ENCODE measurements around the gene KAZN. TPM values are rescaled to one million over a fixed set of nuclear protein-coding genes. Genes with fewer than 3 reads are reported as not detected.

The KAZN gene
- polyA plus RNA-seq, 1 experiment = 5.5 TPM

- ChIA-PET POLR2A (no interaction called here), CTCF (interaction anchor here (1.2 kb wide), 1 partner anchor 235 kb away, joined by 4 read pairs; no protein-coding TSS in a partner anchor)
- no peak for DNase-seq (ENCODE audit: low read depth)
- TF ChIP-seq, protein P1, sequence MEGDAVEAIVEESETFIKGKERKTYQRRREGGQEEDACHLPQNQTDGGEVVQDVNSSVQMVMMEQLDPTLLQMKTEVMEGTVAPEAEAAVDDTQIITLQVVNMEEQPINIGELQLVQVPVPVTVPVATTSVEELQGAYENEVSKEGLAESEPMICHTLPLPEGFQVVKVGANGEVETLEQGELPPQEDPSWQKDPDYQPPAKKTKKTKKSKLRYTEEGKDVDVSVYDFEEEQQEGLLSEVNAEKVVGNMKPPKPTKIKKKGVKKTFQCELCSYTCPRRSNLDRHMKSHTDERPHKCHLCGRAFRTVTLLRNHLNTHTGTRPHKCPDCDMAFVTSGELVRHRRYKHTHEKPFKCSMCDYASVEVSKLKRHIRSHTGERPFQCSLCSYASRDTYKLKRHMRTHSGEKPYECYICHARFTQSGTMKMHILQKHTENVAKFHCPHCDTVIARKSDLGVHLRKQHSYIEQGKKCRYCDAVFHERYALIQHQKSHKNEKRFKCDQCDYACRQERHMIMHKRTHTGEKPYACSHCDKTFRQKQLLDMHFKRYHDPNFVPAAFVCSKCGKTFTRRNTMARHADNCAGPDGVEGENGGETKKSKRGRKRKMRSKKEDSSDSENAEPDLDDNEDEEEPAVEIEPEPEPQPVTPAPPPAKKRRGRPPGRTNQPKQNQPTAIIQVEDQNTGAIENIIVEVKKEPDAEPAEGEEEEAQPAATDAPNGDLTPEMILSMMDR (IDR thresholded peaks at IDR 0.05; ENCODE audit: insufficient read depth, low read depth, low read length) = no peak
- Histone ChIP-seq H3K4me3 (ENCODE audit: low read depth, low read length) (no peak overlapping the region), H3K27me3 (ENCODE audit: control insufficient read depth, insufficient read depth, low read length) (no peaks in the 10 kb centered on the region), H3K36me3 (ENCODE audit: control insufficient read depth, insufficient read depth, low read length) (no peaks in the 10 kb centered on the region)
These were observed 213.7 kb downstream of the KAZN start for GRCh38 chr1:14812189-14812588.

DNA sequence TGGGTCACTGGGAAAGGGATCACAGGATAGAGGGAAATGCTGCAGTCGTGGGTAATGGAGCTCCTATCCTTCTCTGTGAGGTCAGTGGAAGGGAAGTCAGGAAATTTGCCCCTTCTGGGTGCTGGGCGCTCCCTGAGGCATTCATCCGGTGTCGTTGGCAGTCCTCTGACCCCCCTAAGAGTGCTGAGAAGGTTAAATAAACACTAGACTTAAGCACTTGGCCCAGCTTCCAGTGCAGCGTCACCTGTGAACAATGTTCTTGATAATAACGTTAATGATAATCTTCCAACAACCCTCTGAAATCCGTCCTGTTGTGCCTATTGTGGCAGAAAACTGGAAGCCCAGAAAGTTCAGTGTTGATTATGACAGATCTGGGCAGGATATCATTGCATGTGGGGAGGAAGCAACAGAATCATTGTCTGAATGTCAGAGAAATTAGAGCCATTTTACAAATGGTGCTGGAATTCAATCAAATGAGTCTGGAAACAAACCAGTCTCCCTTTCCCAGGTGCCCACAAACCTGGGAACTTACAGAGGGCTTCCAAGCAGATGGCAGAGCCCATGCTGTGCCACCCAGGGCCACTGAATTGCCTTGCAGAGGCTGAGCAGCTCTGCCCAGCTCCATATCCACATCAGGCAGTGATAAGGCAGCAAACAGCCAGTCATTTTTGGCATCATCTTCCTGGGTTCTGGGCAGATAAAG lies 216.8 kb downstream of the KAZN start:
- Histone ChIP-seq H3K27me3 (ENCODE audit: control insufficient read depth, insufficient read depth, low read length) (no peaks in the 10 kb centered on the region), H3K4me3 (ENCODE audit: low read depth, low read length) (no peak overlapping the region), H3K36me3 (ENCODE audit: control insufficient read depth, insufficient read depth, low read length) (no peaks in the 10 kb centered on the region)
- CTCF ChIA-PET = no interaction called here
- no peak for DNase-seq (ENCODE audit: low read depth)
- POLR2A ChIA-PET = no interaction called here
- TF ChIP-seq, protein P1 (IDR thresholded peaks at IDR 0.05; ENCODE audit: insufficient read depth, low read depth, low read length) = no peak

DNA sequence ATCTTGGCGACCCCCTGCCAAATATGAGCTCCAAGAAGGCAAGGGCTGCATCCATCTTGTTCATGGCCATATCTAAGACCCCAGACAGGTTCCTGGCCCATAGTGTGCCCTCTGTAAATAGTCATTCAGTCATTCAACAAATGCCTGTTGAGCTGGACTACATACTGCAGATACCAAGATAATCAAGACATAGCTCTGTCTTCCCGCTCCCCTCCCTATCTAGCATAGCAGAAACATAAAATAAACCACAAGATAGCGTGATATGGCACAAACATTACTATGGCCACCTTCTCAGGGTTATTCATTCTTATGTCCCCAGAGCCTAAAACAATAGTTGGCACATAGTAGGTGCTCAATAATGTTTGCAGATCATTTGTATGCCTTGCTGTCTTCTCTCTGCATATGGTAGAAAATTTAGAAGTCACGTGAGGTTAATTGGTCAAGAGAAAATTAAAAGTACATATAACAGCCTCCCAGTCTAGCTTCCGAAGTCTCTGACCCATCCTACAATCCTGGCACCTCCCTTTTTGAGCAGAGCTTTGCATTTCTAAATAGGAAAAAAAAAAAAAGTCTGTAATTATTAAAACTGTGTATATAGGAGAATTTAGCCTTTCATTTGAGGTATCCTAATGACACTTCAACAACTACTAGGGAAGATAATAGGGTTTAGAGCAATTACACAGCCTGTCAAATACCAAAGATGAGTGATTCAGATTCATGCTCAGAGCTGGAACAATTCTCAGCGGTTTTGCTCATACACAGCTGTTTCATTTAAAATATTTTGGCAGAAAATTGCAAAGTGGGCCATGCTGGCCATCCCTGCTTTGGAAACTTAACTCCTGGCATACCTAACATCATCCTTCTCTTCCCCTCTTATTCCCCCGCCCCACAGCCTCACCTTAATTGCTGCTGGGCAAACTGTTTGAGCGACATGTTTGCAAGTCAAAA lies 219.0 kb downstream of the KAZN start:
- Histone ChIP-seq H3K36me3 (ENCODE audit: control insufficient read depth, insufficient read depth, low read length) (no peaks in the 10 kb centered on the region), H3K4me3 (ENCODE audit: low read depth, low read length) (no peak overlapping the region), H3K27me3 (ENCODE audit: control insufficient read depth, insufficient read depth, low read length) (no peaks in the 10 kb centered on the region)
- no peak for DNase-seq (ENCODE audit: low read depth)
- CTCF ChIA-PET = interaction anchor here (0.9 to 1.2 kb wide), 2 partner anchors 85 to 228 kb away, joined by 3 read pairs; no protein-coding TSS in a partner anchor
- TF ChIP-seq, protein P1 (IDR thresholded peaks at IDR 0.05; ENCODE audit: insufficient read depth, low read depth, low read length) = no peak
- POLR2A ChIA-PET = no interaction called here

- ChIA-PET POLR2A (no interaction called here), CTCF (no interaction called here)
These were observed 222.0 kb downstream of the KAZN start for GRCh38 chr1:14820295-14821085.

More at GRCh38 chr1:14820295-14821085, 222.0 kb downstream of the KAZN start:
- Histone ChIP-seq H3K4me3 (ENCODE audit: low read depth, low read length) (no peak overlapping the region), H3K27me3 (ENCODE audit: control insufficient read depth, insufficient read depth, low read length) (no peaks in the 10 kb centered on the region), H3K36me3 (ENCODE audit: control insufficient read depth, insufficient read depth, low read length) (no peaks in the 10 kb centered on the region)
- DNase-seq (ENCODE audit: low read depth) = no peak
- TF ChIP-seq, protein P1 (IDR thresholded peaks at IDR 0.05; ENCODE audit: insufficient read depth, low read depth, low read length) = no peak

Measured in BJ (cell line).